Dendritic cell treated with granulocyte-macrophage colony-stimulating factor and Interleukin-4, amounts not matched to agents 40 ng/mL and 50 ng/mL, for 4 days (primary cell): ENCODE results near the gene ZDHHC8.

Source experiments
- H3K27ac Mint-ChIP-seq: one replicate; pipeline ENCODE4 v1.8.0; 2022; ENCODE audit warnings: mild to moderate bottlenecking, mixed read lengths
- H3K27me3 Mint-ChIP-seq: one replicate; pipeline ENCODE4 v1.8.0; 2022; ENCODE audit warnings: mild to moderate bottlenecking, mixed read lengths
- H3K36me3 Mint-ChIP-seq: one replicate; pipeline ENCODE4 v1.8.0; 2022; ENCODE audit warnings: low read depth, mixed read lengths
- H3K4me1 Mint-ChIP-seq: one replicate; pipeline ENCODE4 v1.8.0; 2022; ENCODE audit warnings: low read depth, mixed read lengths
- H3K4me3 Mint-ChIP-seq: one replicate; pipeline ENCODE4 v1.8.0; 2022; ENCODE audit warnings: mild to moderate bottlenecking, moderate library complexity, mixed read lengths
- H3K9me3 Mint-ChIP-seq: one replicate; pipeline ENCODE4 v1.8.0; 2022; ENCODE audit warnings: mixed read lengths
- intact Hi-C: fragments of 100-400 bp; cut with micrococcal nuclease; formaldehyde crosslinking; loops from one replicate; pipeline ENCODE4 v1.15.0; 2022

Gene ZDHHC8

DNA sequence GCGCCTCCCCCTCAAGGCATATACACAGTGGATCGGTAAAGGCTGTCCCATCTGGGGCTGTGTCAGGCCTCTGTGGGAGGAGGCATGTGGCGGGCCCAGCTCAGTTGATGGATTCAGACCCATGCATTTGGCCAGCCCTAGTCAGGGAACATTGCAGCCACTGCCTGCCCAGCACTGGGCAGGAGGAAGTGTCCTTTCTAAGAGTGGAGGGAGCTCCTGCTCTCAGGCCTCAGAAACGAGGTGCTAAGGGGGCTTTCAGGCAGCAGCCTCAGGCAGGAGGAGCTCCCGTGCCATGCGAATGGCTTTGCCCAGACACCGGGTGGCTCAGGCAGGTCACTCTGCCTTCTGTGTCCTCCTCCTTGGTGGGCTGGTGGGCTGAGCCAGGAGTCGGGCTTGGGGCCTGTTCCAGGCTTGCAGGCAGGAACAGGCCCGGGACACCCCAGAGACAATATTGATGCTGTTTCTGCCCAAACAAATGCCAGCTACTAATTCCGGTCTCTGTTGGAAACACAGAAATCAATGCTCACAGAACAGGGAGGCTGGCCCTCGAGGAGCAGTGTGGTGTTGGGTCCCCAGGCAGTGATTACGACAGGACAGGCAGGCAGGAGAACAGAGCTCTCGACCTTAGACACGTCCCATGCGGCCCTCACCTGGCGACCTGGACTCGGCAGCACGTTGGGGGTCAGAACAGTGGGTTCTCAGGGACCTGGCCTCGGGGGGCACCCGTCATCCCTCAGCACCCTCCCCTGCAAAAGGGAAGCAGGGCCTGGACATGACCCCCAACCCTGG is 61.6 kb downstream of the ZDHHC8 start:
- no peak overlapping the region for H3K4me3 Mint-ChIP-seq
- H3K36me3 Mint-ChIP-seq = no peaks in the 10 kb centered on the region
- no peaks in the 10 kb centered on the region for H3K9me3 Mint-ChIP-seq
- intact Hi-C loops = no loop called here
- no peaks in the 10 kb centered on the region for H3K27me3 Mint-ChIP-seq
- no peak overlapping the region for H3K27ac Mint-ChIP-seq
- no peaks in the 10 kb centered on the region for H3K4me1 Mint-ChIP-seq

DNA sequence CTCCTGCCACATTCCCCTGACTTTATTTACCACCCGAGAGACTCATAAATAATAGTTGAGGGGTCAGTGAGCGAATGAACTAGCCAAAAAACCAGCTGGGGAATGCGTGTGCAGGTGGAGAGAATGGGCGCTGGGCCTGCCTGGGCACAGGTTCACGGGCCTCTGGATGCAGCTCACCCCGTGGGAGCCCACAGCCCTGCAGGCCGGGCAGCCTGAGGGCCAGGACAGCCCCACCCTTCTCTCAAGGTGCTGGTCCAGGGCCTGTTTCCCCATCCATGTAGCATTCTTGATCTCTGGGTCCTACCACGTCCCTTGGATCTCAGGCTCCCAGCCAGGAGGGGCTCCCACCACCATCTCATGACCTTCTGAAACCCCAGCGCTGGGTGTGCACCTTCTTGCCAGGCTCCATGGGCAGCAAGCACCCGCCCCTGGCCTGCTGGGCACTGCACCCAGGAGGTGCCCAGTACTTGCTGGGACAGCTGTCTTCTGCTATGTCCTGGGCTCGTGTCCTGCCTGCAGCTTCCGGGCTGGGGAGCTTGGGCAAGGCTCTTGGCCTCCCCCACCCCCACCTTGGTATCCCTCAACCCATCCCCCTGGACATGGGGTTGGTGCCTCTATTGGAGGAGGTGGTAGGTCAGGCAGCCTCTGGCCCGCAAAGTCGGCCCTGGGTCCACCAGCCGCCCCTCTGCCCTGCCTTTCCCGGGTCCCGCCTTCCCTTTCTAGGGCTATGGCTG is 62.3 kb downstream of the ZDHHC8 start:
- no peaks in the 10 kb centered on the region for H3K4me1 Mint-ChIP-seq
- H3K27me3 Mint-ChIP-seq = no peaks in the 10 kb centered on the region
- no peaks in the 10 kb centered on the region for H3K9me3 Mint-ChIP-seq
- no peak overlapping the region for H3K4me3 Mint-ChIP-seq
- intact Hi-C loops = no loop called here
- no peaks in the 10 kb centered on the region for H3K36me3 Mint-ChIP-seq
- H3K27ac Mint-ChIP-seq = no peak overlapping the region

DNA sequence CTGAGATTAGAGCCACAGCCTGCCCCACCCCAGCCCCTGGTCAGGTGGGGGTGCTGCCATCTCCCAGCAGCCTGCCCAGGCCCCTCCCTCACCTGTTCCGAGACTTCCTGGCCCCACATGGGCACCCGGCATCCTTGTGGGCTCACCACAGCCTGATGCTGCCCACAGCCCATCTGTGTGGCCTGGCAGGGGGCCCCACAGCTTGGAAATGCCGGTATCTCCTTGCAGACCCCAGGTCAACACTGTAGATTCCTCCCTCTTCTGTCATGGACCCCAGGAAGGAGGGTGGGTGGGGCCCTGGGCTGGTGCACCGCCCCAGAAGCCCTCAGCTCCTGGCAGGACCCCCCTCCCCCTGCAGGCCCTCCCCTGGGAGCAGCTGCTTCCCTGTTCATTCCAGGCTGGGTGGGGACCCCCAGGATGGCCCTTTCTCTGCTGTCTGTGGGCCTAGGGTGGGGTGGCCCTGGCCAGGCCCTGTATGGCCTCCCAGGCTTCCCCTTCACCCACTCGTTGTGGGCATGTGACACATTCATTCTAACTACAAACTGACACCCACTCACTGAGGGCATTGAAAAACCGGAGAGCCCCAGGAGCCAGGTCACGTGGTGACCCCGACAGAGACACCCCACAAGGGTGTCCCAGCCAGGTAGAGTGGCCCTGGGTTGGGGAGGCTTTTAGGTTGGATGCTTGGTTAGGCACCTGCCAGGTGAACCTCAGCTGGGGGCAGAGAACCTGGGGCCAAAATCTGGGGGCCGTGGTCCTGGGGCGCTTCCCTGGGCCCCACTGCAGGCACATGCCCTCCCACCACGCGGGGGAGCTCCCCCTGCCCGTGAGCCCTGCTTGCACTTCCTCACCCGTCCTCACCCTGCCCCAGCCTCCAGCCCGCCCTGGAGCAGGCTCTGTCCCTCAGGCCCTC is 63.3 kb downstream of the ZDHHC8 start:
- intact Hi-C loops = no loop called here
- Mint-ChIP-seq H3K27me3 (no peaks in the 10 kb centered on the region), H3K27ac (no peak overlapping the region)

DNA sequence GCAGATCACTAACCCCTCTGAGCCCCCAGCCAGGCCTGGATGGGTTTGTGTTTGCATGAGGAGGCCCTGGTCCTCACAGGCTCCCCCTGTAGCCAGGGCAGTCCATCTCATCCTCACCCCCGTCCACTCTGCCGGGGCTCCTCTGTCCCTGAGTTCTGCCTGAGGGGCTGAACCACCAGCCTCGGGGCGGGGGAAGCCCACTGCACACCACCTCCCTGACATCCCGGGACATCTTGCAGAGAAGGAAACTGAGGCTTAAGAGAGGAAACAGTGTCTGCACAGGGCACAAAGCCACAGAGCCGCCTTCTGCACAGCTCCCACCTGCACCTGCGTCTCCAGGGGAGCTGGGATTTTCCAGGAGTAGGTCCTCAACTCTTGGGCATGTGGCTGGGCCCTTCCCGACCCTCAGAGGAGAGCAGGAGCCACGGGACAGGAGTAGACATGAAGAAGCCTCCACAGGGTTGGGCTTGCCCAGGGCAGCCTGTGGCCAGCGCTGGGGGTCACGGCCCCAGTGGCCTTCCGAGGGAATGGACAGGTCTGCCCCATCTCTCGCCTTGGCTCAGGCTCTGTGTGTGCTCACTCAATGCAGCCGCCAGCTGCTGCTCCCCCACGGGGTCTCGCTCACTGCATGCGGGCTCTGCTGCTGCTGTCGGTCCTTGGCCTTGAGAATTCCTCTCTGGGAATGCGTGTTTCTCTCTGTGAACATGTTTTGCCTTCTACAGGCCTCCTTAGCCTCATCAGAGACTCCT is 64.7 kb downstream of the ZDHHC8 start:
- Mint-ChIP-seq H3K9me3 (no peaks in the 10 kb centered on the region), H3K27ac (no peak overlapping the region), H3K4me3 (no peak overlapping the region), H3K36me3 (no peaks in the 10 kb centered on the region), H3K27me3 (no peaks in the 10 kb centered on the region), H3K4me1 (no peaks in the 10 kb centered on the region)
- intact Hi-C loops = no loop called here

More for the DNA sequence above, 63.3 kb downstream of the ZDHHC8 start:
- no peaks in the 10 kb centered on the region for H3K4me1 Mint-ChIP-seq
- H3K9me3 Mint-ChIP-seq = no peaks in the 10 kb centered on the region
- H3K36me3 Mint-ChIP-seq = no peaks in the 10 kb centered on the region
- no peak overlapping the region for H3K4me3 Mint-ChIP-seq
